Activated CD4-positive, alpha-beta T cell treated with anti-CD3 and anti-CD28 coated beads, Interleukin-2, amount 10 ng/mL, durations not matched to agents 24 days and 14 days (primary cell): ENCODE data around the gene SLC6A9. TPM values are rescaled to one million over a fixed set of nuclear protein-coding genes. Genes with fewer than 3 reads are reported as not detected.

Experiments
- DNase-seq: peaks from one replicate; pipeline ENCODE4 v3.0.0; 2022
- H3K27ac Mint-ChIP-seq: one replicate; pipeline ENCODE4 v1.8.0; 2022; ENCODE audit warnings: mild to moderate bottlenecking, mixed read lengths
- H3K27me3 Mint-ChIP-seq: one replicate; pipeline ENCODE4 v1.8.0; 2022; ENCODE audit warnings: mixed read lengths
- H3K36me3 Mint-ChIP-seq: one replicate; pipeline ENCODE4 v1.8.0; 2022; ENCODE audit warnings: low read depth, mild to moderate bottlenecking, mixed read lengths
- H3K4me1 Mint-ChIP-seq: one replicate; pipeline ENCODE4 v1.8.0; 2021; ENCODE audit warnings: mixed read lengths
- H3K4me3 Mint-ChIP-seq: one replicate; pipeline ENCODE4 v1.8.0; 2022; ENCODE audit warnings: mild to moderate bottlenecking, moderate library complexity, mixed read lengths
- H3K9me3 Mint-ChIP-seq: one replicate; pipeline ENCODE4 v1.8.0; 2021; ENCODE audit warnings: mixed read lengths
- intact Hi-C: fragments of 100-400 bp; cut with micrococcal nuclease; formaldehyde crosslinking; loops from one replicate; pipeline ENCODE4 v1.15.1; 2023
- total RNA-seq: library from RNA; stranded (reverse); gene quantifications from 2 replicates; pipeline ENCODE4 v1.2.3, GENCODE V29; 2022

SLC6A9 gene
- total RNA-seq, 1 donor from 2014 or later, result 6.5 TPM

DNA sequence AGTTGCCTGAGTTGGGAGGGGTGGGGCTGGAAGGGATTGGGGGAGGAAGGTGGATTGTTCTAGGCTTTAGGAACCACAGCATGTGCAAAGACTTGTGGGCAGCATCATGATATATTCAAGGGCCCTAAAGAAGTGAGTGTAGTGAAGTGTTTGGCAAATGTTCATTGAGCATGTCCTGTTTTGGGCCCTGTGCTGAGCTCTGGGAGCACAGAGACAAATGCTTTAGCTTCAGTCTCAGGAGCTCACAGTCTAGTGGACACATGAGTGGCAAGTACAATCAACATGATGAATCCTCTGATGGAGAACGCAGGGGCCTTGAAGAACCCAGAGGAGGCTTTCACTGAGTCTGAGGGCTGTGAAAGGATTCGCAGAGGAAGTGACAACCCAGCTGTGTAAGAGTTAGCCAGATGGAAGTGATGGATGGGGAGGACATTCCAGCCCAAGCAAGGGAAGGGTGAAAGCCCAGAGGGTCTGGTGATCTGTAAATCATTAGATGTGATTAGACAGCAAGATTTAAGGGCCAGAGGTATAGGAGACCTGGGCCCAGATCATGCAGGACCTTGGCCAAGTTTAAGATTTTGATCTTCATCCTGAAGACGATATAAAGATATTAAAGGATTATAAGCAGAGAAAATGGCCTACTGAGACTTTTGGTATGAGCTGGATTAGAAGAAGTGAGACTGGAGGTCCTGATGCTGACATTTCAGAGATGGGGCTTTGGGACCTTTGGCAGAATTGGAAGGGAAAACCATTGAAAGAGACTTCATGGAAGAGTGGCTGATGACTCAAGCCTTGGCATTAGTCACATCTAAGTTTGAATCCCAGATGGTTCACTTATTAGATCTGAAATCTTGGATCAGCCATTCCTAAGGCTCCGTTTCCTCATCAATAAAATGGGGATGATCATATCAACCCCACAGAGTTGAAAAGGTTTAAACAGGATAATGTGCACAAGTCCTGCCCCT, 80.0 kb downstream of the SLC6A9 start:
- no peak for DNase-seq
- Mint-ChIP-seq H3K27ac (no peak overlapping the region), H3K27me3 (no peaks in the 10 kb centered on the region), H3K4me3 (no peak overlapping the region), H3K4me1 (peaks cover 24% of the 10 kb centered on the region), H3K36me3 (peaks cover 9% of the 10 kb centered on the region), H3K9me3 (no peaks in the 10 kb centered on the region)
- intact Hi-C loops, result no loop called here

DNA sequence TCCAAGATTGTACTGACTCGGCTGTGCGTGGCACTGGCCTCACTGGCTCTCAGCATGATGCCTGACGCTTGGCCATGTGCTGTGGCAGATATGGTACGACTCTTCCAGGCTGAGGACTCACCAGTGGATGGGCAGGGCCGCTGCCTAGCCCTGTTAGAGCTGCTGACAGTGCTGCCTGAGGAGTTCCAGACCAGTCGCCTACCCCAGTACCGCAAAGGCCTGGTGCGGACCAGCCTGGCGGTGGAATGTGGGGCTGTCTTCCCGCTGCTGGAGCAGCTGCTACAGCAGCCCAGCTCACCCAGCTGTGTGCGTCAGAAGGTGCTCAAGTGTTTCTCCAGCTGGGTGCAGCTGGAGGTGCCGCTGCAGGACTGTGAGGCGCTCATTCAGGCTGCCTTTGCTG, 81.6 kb downstream of the SLC6A9 start:
- H3K4me1 Mint-ChIP-seq, result peaks cover 35% of the 10 kb centered on the region
- no peak for DNase-seq
- no peaks in the 10 kb centered on the region for H3K9me3 Mint-ChIP-seq
- H3K4me3 Mint-ChIP-seq, result no peak overlapping the region
- intact Hi-C loops, result no loop called here
- no peaks in the 10 kb centered on the region for H3K27me3 Mint-ChIP-seq
- H3K27ac Mint-ChIP-seq, result no peak overlapping the region
- peaks cover 14% of the 10 kb centered on the region for H3K36me3 Mint-ChIP-seq

DNA sequence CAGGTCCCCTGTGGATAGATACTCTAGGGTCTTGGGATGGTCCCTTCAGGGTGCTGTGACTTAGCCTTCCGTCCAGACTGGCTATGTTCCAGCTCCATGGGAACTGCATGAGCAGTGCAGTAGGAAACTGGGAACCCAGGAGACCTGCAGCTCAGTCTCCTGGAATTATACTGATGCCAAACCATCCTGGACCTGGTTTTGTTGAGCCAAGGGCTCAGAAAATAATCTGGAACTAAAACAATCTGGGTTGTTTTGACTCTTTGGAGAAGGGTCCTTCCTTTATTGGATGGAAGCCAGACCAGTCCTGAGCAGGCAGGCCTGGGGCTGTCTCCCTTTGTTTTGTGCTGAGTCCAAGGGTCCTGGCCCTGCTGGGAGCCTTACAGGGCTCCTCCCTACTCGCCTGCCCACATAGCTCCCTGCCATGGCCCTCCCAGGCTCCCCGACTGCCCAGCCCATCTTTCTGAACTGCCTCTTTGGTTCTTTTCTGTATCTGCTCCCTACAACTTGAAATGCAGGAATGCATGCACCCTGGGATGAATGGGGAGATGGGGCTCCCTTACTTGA, 83.3 kb downstream of the SLC6A9 start:
- Mint-ChIP-seq H3K9me3 (no peaks in the 10 kb centered on the region), H3K27me3 (no peaks in the 10 kb centered on the region), H3K27ac (peak overlapping the region; percentile 97), H3K36me3 (peaks cover 20% of the 10 kb centered on the region), H3K4me3 (peak overlapping the region; percentile 99), H3K4me1 (peaks cover 42% of the 10 kb centered on the region)
- intact Hi-C loops, result loop anchor here (2.0 kb wide), 3 partner anchors 297 to 683 kb away; partner anchors contain the start of gene KDM4A
- DNase-seq, result no peak

DNA sequence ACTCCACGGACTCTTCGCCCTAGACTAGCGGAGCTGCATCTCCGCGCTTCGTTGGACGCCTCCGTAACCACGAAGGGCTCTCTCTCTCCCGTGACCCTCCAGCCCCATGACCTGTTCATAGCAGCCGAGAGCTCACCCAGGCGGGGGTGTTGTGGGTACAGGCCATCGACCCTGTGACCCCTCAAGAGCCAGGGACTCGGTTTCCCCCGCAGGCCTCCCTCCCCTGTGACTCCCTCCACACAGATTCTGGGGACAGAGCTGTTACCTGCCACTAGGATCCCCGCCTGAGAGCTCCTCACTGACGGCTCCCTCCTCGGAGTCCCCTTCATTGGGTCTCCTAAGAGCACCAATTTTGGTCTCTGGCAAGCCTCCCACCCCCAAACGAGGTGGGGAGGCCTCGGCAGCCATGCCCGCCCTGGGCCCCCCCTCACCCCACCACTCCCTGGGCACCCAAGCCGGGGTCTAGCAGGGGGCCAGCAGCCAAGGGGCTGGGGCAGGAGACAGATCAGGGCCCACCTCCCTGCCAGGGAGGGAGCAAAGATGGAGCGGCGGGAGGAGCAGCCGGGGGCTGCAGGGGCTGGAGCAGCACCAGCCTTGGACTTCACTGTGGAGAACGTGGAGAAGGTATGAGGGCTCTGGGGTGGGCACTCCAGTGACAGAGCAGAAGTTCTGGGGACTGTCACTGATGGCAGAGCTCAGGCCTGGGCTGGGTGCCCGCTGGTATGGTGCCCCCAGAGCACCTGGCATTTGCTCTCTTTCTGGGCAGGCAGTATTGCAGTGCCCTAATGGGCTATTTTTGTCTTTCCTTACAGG, 84.0 kb downstream of the SLC6A9 start:
- no peak for DNase-seq
- Mint-ChIP-seq H3K9me3 (no peaks in the 10 kb centered on the region), H3K4me3 (peak overlapping the region; percentile 99), H3K27ac (peak overlapping the region; percentile 97), H3K36me3 (peaks cover 22% of the 10 kb centered on the region), H3K27me3 (no peaks in the 10 kb centered on the region), H3K4me1 (peaks cover 45% of the 10 kb centered on the region)
- intact Hi-C loops, result loop anchor here (2.0 kb wide), 3 partner anchors 296 to 684 kb away; partner anchors contain the start of gene KDM4A

Other genes with a start within 250 kb of the SLC6A9 start
- gene ARTN, start 97.7 kb downstream of the SLC6A9 start, total RNA-seq, result 0.43 TPM in 1 of 2 replicates, not detected in the other
- 26.3 and 26.6 TPM in 2 replicates for gene IPO13, start 84.5 kb downstream of the SLC6A9 start, total RNA-seq
- 71.0 and 71.8 TPM in 2 replicates for gene DPH2, start 61.5 kb downstream of the SLC6A9 start, total RNA-seq
- 181 and 182 TPM in 2 replicates for gene ATP6V0B, start 56.5 kb downstream of the SLC6A9 start, total RNA-seq
- gene B4GALT2, start 52.3 kb downstream of the SLC6A9 start, total RNA-seq, result 59.7 TPM in 2 replicates
- gene CCDC24, start 39.9 kb downstream of the SLC6A9 start, total RNA-seq, result 3.0 and 4.3 TPM in 2 replicates
- not detected in 2 replicates for gene KLF17, start 87.4 kb upstream of the SLC6A9 start, total RNA-seq
- gene KLF18, start 110.2 kb upstream of the SLC6A9 start, total RNA-seq, result not detected in 2 replicates
- gene DMAP1, start 182.0 kb upstream of the SLC6A9 start, total RNA-seq, result 34.1 and 36.0 TPM in 2 replicates